NCI-H2227 (cell line): ENCODE measurements around the gene JHY.

Source experiments
- DNase-seq: peaks from one replicate; lab custom pipeline; 2025; ENCODE audit not compliant: unreplicated experiment; lab: John Stamatoyannopoulos, UW

Gene JHY

DNA sequence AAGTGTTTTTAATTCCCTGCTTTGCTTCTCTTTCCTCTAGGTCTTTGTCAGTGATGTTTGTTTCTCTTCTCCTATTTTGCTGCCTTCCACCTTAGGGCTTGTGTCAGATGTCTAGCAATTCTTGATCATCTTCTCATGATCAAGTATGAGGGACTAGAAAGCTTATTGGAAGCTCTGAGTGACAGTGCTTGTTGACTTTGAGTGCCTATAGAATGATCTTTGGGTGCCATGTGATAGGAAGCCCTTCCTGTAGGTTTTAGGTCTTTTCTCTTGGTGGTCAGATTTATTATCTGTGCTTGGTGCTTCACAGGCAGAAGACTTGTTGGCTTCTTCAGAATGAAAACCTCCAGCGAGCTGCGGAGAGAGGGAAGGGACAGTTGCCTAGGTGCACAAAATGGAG is 56.0 kb downstream of the JHY start:
- DNase-seq: no peak

DNA sequence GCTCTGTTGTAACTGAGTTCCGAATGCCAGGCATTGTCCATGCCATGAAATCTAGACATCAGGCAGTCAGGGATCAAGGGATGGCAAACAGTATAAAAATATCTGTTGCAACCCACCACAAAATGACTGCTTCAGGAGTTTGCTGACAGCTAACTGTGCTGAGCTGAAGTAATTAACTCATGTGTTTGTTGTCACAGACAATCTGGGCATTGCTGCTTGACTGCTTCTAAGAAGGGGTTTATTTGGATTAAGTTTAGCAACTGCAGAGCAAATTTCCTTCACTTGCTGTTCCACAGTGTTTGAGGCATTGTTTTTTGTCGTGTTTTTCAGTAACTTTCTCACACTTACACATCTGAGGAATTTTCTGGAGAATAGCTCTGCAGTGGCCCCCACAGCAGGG is 68.7 kb downstream of the JHY start:
- DNase-seq: no peak

DNA sequence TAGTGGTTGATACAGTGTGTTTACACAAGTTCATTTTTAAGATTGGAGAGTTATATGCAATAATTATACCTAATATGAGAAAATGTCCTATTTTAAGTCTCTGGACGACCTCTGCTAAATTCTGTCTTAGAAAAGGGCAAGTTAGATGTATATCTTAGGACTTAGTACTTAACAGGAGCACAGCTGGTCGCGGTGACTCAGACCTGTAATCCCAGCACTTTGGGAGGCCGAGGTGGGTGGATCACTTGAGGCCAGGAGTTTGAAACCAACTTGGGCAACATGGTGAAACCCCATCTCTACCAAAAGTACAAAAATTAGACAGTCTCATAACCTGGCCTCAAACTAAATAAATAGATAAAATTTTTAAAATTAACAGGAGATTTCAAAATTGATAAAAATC is 71.9 kb downstream of the JHY start:
- no peak for DNase-seq

DNA sequence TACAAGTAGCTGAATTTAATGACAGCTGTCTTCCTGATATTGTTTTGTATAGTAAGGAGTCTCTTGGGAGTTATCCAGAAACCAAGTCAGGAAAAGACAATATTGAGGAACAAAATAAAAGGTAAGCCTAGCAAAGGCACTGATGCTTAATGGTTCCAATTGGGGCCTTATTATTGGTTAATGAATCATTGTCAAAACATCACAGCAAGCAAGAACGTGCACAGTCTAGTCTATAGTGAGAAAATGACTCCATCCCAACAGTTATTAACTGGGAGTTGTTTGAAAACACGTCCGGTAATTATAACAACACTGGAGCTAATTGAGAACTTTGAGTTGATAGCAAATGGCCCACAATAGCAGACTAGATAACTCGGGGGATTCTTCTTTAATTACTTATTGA is 81.4 kb downstream of the JHY start:
- DNase-seq: no peak

DNA sequence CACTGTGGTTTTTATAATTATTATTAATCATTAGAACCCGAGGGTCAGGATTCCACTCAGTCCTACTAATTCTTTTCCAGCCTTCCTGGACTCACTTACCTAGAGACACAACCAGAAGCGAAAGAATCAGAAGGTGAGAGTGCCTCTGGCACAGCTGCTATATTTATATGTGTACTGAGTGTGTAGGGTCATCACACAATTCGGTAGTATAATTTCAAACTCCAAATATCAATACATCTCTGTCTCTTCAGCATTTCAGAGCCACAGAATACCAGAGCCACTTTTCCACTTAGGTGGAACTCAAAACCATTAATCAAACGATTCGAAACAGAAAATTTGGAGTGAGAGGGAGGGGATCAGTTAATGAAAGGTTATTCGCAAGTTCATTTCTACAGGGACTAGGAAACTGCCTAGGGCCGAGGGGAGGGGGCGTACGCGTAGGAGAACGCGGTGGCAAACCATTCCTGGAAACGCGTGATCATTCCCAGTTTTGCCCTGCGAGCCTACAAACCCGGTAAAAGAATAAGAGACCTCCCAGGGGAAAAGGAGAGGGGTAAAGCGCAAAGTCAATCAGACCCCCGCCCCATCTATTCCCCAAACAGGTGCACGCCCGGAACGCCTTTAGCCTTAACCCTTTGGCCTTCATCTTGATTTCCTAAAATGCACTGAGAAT is 93.6 kb downstream of the JHY start:
- DNase-seq: no peak

DNA sequence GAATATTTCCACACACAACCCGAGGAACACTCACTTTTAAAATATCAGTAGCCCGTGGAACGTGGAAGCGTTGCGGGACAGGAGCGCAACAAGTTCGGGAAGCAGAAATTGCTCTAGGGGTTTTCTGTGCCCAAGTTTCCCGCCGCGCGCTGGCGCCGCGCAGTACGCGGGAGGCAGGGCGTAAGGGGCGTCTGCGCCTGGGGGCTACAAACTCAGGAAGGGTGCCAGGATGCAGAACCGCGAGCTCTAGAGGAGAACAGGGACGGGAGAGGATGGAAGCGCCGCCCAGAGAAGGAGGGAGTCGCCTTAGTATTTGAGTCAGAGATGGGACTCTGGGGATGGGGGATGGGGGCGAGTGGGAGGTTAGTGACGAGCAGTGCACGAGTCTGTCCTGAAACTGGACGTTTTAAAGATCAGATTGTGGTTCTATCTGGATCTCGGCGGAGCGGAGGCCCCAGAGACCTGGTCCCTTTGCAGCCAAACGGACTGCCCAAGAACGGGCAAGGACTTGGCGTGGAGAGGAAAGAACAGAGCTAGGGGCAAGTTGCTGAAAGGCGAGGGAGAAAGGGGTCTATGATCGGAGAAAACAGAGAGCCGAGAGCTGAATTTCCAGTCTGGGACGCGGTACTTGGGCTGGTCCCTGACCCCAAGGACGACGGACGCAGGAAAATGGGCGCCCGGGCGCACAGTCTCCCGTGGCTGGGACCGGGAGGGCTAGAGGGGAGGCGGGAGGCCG is 94.3 kb downstream of the JHY start:
- DNase-seq: no peak

DNA sequence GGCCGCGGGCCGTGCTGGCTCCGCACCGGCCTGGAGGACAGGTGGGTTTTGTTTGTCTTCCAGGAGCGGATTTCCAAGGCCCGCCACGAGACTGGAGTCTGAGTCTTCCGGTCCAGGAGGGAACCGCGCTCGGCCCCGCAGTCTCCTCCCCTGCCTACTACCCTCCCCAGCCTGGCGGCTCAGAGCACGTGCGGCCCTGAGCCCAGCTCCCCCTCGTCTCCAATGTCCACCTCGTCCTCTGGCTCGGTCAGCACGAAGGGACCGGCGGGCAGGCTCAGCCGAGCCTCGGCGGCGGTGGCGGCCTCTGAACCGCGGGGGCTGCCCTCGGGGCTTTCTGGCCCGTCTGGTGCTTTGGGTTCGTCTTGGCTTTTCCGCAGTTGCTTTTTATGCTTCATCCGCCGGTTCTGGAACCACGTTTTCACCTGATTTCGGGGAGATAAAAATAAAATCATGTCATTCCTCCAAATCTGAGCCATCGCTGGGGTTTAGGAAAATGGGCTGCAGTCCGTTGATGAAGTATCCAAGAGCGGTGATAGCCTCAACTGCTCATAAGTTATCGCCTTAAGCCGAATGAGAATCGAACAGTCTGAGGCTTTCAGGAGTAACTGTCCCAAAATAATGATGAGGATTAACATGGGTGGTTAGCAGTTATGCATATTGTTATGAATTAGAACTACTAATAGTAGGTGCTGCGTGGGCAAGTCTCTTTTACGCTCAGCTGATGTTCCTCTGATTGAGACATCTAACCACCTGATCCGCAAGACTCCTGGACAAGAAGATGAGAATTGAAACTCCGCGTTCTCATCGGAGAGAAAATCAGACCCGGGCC is 95.1 kb downstream of the JHY start:
- no peak for DNase-seq

DNA sequence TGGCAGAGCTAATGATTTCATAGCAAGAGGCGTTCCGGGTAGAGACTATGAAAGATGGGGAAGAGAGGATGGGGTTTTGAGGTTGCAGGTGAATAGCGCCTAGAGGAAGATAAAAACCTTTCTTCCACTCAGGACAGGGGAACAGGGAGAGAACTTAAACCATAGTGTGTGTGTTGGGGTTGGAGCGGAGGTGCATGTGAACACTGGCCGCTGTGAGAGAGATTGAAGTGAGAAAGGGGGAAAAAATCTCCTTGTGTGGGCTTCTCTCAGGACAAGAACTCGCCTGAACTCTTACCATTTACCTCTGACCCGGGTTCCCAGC is 95.7 kb downstream of the JHY start:
- DNase-seq: no peak

DNA sequence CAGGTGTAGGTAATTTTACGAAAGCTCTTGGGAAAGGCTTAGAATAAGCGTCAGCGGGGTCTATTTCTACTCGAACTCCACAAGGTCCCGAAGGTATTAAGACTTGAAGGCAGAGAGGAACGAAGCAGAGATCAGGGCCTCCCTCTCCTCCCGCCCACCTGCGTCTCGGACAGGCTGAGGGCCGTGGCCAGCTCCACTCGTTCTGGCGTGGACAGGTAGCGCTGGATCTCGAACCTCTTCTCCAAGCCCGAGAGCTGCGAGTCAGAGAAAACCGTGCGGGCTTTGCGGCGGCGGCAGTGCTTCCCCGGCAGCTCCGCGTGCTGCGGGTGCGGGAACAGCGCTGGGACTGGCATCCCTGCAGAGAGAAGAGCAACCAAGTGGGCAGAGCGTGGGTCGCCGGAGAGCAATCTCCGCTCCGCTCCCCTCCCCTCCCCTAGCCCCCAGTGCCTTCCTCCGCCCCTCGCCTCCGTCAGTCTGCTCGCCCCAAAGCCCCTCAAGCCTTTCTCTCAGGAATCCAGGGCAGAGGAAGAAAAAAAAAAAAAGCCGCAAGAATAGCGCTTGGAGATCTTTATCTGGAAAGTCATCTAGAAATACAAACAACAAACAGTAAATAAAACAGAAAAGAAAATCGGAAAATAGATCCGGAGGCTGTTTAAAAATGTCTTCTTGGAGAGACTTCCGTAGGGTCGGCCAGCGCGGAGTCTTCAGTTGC is 96.7 kb downstream of the JHY start:
- no peak for DNase-seq

DNA sequence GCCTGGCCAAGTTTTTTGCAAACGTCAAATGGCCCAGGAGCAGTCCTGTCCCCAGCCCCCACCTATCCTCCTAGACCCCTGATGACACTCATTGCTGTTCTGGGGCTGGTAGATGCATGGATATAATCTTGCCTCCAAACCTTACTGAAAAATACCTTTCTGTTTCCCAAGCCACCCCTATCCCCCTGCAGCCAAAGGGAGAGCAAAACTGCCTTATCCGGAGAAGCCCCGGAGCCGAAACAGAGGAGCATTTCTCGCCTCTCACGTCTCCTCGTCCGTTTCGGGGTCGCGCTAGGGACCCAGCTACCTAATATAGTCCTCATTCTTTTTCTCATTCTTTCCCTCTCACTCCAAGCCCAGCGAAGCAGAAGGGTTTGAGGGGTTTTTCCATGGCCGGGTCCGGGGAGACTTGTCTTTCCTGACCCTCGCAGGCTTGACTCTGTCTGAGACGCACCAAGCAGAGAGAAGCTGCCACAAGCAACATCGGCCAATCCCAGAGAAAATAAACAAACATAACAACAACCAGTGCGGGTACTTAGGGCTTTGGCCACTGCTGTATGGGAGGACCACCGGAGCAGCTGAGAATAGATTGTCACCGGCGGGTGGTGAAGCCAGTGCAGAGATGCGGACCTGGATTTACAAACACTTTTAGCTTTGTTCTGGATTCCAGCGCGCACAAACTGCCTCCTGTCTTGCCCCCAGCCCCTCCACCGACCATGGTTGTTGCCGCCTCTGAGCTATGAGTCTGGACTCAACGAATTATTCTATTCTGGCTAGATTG is 97.4 kb downstream of the JHY start:
- peak; percentile 14 for DNase-seq

DNA sequence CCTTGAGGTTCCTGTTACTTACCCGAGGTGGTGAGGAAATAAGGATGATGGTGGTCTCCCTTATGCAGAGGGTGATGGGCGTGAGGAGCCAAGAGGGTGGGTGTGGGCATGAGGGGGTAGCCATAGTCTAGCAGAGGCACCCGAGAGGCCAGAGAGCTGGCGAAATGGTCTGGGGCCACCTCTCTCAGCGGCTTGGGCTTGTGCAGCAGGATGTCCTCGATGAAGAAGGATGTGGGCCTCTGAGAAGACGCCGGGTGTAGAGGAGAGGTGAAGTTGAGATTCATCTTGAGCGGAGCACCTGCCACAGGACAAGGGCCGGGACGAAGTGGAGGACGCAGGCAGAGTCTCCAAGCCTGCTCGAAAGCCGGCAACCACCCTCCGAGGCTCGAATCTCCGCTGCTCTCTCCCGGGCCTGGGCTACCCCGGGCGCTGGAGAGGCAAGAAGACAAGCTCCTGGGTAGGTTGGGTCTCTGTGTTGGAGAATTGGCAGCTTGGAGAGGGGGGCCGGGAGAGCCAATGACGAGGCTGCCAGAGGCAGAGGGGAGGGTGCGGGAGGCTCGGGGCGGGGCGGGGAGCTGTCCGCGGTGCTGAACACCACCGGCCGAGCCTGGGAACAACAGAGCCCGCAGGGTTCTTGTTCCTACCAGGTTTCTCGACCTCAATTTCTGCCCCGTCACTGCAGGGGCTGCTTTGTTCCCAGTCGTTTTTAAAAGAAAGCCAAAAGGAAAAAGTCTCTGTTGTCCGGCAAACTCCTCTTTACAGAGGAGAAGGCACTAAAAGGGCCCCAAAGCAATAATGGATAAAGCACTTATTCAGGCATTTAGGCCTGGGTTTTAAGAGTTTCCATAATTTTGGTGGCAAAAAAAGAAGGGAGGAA is 99.1 kb downstream of the JHY start, which contains the start of gene BSX:
TSS of gene BSX (minus strand) at position 447 of the 877 bp plus-strand sequence. CDS start at position 284, 163 bp downstream.
- DNase-seq: peak; percentile 64

DNA sequence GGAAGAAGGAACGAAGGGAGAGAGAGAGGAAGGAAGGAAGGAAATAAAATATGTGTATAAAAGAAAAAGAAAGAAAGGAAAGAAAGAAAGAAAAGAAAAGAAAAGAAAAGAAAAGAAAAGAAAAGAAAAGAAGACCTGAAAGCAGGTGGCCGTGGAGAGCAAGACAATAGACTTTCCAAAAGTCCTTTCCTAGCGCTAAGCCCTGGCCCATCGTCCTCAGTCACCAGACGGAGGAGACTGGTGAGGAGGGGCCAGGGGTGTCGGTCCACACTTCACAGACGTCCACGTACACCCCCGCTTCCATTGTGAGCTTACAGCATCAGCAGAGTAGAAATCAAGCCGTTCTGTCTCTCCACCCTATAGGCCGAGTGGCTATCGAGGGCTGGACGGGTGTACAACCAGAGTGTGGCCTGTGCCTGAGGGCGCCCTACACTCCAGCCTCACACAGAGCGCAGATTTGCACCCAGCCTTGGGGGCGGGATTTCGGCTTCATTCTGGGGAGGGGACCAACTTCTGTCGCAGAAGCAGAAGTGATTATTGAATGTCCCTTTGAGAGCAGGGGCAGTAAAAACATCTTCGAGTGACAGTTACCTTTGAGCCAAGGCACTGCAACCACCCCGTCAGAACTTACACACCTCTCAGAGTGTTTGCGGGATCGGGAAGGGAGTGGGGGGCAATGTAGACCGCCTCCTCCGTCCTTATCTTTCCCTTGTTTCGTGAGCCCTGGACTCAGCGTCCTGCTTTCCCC is 101.1 kb downstream of the JHY start:
- DNase-seq: peak; percentile 59

DNA sequence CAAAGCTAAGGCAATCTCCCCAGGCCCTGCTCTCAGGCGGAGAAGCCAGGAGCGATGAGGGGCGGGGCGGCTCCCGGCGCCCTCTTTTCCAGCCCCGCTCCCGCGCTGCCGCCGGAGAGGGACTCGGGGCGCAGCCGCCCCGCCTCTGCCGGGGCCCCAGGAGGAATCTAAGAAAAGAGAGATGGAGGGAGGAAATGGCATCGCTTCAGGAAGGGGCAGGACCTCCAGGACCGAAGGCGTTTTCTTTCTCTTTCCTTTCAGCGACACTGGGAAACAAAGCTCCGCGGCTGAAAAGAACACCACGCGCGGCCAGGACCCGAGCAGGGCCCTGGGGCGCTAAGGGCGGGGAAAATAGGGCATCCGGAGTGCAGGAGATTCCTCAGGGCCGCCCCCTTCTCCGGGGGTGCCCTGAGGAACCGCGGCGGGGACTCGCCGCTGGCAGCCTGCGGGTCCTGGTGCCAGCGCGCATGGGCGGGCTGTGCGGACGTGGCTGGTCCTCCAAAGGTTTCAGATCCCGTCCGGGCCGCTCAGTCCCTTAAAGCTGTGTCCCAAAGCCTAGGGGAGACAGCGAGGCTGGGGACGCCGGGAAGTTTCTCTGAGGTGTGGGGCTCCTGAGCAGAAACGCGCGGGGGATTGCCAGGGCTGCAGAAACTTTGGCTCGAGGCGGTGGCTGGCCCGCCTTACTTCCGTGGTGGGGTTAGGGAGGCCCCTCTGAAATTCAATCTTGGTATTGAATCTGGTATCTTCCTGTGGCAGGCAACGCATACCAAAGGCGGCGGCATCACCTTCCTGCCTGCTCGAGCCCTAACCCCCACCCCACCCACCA is 101.8 kb downstream of the JHY start:
- peak; percentile 57 for DNase-seq

DNA sequence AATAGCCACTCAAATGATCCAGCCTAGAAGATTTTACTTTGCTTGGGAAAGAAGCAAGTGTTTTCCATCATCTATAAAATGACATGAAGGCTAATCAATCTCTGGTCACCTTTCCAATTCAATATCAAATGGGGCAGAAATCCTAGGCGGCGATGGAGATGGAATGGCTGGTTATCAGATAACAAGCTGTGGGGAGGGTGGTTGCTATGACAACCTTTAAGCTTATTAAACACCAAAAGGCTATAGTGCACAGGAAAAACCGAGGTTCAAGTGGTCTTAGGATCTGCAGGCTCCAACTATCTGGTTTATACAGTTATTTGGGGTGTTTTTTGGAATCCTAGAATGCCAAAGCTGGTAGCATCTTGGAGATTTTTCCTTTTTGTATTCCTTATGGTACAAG is 113.0 kb downstream of the JHY start:
- peak; percentile 7 for DNase-seq

DNA sequence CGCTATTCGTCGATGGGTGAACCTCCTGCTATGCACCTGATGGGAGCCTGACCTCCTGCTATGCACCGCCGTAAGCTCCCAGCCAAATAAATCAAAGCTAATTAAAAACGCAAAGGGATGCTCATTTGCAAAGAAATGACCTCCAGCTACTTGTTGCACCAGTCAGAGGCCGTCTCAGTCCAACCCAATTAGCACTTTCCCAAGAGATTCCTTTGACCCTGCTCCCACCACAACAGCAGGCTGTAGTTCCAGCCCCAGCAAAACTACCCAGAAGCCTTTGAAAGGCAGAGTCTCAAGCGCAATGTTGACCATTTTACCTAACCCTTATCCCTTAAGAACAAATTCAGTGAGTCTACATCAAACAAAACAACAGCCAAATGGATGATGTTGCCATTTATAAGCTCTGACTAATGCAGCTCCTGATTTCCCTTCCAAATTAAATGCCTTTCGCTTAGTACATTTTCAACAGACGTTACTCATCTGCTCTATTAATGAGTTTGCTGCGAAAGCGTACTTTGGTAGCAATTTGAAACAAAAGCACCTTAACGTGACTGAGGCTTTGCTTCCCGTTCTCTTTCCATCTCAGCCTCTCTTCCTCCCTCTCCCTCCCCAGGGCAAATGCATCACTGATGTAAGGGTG is 116.3 kb downstream of the JHY start:
- DNase-seq: no peak

DNA sequence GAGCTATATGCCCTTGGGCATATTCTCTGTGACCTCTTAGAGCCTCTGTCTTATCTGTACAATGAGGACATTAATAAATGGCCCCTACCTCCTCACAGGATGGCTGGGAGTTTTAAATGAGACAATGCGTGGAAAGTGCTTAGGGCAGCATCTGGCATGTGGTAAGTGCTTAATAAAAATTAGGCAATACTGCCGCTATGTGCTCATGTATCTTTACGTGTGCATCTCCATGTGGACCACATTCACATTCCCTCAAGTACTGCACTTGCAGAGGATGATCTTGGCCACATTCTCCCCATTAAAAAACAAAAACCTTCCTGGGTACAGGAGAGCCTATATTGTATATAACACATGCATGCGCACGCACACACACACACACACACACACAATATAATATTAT is 118.2 kb downstream of the JHY start:
- no peak for DNase-seq

DNA sequence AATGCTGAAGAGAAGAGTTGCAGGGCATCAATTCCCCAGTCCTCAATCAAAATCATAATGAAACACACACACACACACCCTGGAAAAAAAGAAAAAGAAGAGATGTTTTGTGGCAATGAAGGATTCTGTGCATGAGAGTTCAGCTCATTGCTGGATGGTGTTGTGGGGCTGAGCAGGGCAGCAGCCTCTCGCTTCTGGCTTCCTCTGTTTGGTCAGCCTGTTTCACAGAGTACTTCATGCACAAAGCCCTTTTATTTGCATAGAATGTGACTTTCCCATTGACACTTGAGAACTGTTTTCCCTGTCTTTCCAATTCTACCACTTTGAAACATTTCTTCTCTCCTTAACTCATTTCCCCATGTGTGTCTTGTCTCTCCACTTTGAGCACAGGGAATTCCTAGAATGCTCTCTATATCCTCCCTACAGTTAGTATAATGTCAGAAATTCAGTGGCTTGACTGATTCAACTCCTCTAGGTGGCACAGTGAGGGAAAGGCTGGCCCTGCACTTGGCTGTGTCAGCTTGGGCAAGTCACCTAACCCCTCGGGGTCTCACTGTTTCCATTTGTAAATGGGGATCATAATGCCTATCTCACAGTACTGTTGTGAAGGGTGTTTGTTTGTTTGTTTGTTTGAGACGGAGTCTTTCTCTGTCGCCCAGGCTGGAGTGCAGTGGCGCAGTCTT is 124.4 kb downstream of the JHY start:
- no peak for DNase-seq
